Measurements from ENCODE around the gene PHLDA2.
A peak's percentile ranks its signal among the peaks of the same experiment; 100 is the strongest.

The PHLDA2 gene

DNA sequence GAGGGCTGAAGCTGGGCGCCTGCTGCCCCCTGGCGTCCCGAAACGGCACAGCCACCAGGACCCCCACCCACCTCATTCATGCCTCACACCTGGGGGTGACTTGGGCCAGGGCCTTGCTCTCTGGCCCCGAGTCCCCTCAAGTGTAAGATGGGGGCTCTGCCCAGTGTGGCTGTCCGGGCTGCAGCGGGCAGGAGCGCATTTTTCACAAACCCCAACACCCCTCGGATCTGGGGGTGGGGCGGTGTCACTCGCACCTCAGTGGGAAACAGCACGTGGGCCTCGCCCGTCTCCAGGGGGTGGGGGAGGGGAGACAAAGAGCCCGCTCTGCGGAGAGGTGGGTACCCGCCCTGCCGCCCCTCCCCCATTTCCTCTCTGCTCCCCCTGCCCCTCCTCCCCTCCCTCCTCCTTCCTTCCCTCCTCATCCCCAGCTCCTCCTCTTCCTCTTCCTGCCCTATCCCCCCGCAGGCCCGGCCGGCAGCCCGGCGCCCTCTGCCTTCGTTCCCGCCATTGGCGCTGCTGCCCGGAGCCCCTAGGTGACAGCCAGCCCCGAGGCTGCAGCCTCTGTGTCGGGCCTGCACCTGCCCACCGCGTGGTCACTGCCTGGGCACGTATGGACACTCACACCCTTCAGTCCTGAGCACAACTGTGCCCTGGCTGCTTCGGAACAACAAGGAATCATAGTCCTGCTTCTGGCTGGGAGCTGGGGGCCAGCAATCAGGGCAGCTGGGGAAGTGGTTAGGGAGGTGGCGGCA lies 36.8 kb downstream of the PHLDA2 start:
- DNase-seq = peak; percentile 83

DNA sequence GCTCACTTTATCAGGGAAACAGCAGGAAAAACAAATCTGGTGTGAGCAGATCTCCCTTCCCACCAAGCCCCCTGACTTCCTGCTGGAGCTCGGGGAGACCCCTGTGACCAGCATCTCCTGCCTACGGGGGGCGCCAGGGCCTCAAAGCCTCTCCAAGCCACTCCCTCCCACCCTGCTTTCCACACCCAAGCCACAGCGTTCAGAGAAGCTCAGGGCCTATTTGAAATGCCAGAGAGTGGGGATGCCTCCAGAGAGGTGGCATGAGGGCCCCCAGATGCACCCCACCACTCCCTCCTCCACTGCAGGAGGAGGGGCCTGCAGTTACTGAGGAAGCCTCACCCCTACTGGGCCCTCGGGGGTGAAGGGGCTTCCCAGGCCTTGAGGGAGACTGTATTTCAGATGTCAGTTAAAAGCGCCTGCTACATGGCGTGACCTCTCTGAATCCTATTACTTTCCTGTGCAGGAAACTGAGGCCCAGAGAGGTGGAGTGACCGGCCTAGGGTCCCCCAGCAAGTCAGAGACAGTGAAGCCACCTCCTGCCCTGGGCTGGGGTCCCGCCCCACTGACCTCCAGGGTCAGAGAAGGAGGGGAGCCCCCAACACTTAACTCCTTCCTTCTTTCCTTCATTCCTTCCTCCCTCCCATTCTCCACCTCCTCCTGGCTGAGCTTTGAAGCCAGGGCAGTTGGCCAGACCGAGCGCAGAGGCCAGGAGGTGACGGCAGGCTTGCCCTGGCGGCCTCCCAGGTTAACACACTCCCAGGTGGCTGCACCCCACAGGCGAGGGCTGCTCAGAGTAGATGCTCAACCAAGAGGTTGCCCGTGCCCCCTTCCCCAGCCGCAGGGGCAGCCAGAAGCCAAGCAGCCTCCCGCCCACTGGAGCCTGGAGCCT lies 37.6 kb downstream of the PHLDA2 start:
- peak; percentile 86 for DNase-seq

DNA sequence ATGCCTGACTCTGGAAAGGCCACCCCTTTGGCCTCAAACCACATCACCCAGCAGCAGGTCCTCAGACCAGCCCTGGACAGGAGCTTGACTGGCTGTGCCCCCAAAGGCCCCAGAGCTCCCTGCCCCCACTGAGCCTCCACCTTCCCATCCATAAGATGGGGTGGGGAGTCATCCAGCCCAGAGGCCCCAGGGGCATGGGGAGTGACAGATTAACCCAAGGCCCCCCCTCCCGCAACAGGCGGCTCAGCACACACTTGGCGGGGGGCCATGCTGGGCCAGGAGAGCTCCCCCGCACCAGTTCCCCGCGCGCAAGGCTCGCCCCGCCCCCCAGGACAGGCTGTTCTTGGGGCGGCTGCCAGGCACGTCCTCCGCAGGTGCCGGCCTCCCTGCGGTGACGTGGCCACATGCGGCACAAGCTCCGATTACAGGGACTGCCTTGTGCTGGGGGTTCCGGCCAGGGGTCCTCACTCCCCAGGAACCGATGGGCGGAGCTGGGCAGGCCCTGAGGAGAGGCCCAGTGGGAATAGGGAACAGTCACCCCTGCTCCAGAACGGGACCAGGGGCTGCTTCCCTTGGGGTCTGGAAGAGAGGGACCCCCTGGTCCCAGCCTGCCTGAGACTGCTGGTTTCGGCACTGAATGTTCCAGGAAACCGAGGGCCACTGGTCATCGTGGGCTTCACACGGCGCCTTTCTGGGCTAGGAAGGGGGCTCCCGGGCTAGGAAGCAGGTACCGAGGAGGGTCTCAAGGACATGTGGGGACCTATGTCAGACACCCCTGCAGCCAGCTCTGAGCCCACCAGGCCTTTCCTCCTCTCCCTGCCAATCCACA lies 38.5 kb downstream of the PHLDA2 start:
- peak; percentile 93 for DNase-seq

DNA sequence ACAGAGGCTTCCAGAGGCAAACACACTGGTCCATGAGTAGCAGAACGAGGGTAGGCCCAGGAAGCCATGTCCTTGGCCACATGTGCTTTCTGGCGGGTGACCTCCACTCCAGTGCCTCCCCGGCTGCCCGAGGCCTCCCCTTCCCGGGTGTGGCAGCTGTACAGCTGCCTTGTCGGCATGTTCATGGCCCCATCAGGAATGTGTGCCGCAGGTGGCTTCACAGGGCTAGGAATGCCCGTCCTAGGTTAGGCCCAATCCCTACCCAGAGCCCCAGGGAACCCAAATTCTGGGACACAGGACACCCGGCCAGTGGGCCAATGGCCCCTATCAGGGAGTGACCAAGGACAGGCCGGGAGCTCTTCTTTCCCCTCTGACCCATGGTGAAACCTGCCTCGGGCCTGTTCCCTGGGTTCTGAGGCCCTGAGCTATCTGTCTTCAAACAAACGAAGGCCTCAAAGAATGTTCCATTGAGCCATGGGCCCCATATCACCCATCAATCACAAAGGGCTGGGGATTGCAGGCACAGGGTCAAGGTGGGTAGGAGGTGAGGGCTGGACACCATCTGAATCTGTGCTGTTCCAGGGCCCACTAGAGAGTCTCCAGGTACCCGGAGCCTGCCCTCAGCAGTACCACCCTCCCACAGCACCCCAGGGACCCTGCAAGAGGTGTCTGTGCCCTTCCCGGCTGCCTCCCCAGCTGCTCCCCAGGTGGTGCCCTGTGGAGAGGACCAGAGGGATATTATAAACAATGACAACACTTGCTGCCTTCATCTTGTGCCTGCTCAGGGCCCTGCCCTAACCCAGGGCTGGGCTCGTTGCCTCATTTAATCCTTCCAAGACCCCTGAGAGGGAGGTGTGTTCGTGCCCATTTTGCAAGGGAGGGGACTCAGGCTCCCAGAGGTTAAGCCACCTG lies 39.6 kb downstream of the PHLDA2 start:
- no peak for DNase-seq

DNA sequence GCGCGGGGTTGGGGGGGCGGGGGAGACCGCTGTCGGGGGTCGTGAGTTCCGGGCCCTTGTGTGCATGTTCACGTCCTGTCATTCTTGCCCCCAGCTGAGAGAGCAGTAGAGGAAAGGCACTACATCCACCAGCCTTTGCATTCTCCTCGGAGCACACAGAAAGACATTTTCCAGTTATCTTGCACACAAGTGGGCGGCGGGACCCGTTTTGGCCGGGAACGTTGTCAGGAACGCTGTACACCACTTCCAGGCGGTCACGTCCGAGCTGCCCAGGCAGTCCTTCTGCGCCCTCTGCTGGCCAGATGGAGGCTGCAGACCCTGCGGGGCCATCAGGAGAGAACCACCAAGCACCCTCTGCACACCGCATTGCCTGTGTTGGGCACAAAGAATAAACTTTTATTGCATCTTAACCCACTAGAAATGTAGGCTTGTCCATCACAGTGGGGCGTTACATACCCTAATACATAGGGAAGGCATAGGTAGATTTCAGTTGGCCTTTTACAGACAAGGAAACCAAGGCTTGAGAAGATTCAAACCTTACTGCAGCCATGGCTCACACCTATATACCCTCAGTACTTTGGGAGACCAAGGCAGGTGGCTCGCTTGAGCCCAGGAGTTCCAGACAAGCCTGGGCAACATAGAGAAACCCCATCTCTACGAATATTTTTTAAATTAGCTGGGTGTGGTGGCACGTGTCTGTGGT lies 40.8 kb downstream of the PHLDA2 start:
- DNase-seq = peak; percentile 92

DNA sequence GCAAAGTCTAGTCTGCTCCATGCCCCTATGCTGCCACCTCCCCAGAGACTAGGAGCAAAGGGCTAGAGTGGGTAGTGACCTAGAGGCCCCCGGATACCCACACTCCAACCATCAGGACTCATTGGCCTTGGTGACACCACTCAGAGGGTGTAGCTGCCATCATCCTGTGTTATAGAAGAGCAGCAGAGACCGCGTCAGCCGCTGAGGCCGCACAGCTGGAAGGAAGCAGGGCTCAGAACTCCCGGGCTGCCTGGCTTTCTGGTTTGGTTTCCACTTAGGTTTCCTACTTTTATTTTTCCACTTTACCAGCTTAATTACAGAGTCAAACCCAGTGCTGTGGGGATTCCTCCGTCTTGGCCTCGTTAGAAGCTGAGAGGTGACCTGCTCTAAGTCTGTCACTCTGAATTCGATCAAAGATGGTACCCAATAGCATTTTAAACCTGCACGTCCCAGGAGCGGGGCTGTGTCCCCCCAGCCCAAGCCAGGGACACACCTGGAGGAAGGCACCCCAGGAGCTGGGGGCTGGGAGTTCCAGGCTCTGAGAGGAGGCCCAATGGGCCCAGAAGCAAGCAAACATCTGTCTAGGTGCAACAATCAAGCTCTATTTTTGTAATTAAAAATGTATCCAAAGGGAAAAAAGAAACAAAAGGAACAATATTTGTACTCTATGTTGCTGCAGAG lies 41.6 kb downstream of the PHLDA2 start:
- no peak for DNase-seq

DNA sequence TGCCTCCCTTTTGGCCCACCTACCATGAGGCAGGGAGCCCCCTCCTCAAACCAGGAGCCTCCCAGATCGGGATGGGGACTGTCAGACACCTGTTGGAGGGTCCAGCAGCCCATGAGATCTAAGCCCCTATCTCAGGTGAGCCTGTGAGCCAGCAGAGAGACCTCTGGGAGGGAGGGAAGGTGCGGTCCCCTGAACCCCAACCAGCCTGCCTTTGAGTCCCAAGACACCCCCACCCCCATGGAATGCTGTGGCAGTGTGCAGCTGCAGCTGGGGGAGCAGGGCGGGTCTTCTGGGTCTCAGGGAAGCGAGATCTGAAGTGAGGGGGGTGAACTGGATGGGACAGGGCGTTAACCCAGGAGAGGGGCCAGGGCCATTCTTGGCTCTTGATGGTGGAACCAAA lies 42.3 kb downstream of the PHLDA2 start:
- DNase-seq = no peak

DNA sequence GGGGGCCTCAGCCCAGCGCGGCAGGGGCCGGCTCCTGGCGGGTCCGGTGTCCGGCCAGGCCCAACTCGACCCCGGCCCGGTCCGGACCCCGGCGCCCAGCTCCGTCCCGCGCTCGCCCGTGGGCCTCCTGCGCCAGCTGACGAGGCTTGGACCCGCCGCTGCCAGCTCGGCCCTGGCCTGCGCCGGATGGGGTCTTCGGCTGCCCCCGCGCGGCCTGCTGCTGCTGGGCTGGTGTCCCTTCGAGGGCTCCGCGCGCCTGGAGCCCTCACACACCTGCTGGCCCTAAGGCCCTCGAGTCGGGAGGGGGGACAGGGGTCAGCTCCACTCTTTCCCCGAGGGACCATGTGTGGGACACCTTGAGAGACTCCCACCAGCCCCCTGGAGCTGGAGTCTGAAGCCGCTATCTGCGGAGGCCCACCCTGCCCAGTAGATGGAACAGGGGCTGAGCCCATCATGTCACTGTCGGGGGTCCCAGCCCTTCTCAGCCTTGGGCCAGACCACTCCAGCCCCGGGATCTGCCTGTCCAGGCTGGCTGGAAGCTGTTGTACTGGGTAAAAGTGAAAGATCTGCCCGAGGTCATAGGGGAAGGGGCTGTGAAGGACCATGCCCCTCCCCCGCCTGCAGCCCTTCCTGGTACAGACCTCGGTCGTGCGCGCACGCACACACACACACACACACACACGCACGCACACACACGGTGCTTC lies 42.9 kb downstream of the PHLDA2 start:
- peak; percentile 83 for DNase-seq

DNA sequence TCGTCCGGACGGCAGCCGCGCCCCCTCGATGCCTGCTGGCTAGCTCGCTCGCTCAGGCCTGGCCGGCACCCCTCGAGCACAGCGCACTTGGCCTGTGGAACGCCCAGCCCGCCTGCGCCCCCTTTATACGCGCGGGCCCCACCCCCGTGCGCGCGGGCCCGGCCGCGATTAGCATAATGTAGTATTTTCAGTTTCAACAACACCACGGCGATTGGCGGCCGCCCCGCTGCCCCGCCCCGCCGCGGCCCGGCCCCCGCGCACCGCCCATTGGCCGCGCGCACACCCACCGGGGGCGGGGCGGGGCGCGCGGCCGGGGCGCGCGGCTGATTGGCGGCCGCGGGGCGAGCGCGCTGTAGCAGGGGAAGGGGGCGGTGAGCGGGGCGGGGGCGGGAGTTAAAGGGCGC lies 43.5 kb downstream of the PHLDA2 start, which contains the start of gene CDKN1C:
Gene CDKN1C, minus strand, starts transcription at position 98 of the 404 bp plus-strand sequence. CDS start 319 bp downstream, outside the sequence.
- DNase-seq = peak; percentile 96

DNA sequence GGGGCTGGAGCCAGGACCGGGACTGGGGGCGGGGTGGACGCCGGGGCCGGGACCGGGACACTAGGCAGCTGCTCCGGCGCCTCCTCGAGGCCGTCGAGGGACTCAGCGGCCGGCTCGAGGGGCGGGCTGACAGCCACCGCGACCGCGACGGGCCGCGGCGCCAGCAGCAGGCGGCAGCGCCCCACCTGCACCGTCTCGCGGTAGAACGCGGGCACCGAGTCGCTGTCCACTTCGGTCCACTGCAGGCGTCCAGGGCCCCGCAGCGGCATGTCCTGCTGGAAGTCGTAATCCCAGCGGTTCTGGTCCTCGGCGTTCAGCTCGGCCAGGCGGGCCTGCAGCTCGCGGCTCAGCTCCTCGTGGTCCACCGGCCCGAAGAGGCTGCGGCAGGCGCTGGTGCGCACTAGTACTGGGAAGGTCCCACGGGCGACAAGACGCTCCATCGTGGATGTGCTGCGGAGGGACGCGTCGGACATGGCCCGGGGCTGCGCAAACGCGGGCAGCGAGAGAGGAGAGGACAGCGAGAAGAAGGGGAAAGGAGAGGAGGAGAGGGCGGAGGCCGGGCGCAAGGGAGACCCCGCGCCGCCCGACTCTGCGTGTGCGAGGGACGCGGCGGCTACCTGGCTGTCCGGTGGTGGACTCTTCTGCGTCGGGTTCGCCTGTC lies 44.1 kb downstream of the PHLDA2 start:
- peak; percentile 72 for DNase-seq

DNA sequence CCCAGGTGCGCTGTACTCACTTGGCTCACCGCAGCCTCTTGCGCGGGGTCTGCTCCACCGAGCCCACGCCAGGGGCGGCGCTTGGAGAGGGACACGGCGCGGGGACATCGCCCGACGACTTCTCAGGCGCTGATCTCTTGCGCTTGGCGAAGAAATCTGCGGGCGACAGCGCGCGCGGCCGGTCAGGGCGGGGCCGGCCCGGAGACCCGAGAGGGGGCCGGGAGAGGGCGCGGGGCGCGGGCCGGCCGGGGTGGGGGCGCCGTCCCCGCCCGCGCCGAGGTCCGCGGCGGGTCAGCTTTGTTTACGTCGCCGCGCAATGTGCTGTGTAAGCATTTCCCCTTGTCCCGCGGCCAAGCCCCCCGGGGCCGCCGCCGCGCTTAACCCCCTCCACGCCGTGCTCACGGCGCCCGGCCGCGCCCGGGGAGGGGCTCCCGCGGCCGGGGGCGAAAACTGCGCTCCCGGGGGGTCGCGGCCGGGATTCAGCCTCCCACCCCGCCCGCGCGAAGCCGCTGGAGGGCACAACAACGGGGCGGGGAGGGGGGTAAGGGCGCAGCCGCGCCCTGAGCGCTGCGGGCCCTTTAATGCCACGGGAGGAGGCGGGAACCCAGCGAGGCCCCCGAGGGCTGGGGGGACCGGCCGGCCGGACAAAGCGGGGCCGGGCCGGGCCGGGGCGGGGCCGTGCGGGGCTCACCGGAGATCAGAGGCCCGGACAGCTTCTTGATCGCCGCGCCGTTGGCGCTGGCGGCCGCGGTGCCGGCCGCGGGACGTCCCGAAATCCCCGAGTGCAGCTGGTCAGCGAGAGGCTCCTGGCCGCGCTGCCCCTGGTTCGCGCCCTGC lies 45.0 kb downstream of the PHLDA2 start:
- peak; percentile 70 for DNase-seq

DNA sequence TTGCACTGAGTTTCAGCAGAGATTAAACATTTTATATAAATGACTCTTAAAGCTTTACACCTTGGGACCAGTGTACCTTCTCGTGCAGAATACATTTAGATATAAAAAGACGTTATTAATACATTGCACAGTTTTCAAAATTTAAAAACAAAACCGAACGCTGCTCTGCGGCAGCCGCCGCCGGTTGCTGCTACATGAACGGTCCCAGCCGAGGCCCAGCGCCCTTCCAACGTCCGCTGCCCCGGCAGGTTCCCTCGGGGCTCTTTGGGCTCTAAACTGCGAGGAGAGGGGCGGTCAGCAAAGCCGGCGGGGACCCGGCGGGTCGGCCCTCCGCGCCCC lies 45.6 kb downstream of the PHLDA2 start:
- no peak for DNase-seq

DNA sequence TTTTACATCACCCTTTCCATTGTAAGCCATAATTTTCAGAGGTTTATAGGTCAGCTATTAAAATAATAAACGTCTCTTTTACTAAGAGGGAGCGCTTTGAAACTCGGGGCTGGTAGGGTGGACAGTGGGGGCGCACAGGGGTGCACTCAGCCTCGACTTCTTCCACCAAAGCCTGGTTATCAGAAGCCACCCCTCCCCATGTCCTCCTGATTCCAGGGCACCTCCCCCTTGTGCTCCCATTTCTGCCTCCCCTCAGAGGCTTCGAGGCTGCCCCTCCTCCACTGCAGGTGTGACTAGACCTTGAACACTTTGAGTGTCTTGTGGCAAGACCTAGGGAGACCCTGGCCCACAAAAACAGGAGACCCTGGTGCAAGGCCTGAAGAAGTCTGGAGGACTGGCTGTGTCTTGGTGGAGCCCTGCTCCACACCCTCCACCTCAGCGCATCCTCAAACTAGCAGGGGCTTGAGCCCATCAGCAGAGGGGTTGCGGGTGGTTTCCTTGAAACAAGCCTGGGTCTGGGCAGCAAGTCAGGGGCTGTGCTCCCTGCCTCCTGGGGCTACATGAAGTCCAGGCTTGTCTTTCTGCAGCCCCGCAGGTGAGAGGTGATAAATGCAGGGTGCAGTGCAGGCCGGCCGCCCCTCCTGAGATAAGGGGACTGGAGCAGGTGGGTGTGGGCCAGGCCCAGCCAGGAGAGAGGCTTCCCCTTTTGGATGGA lies 46.7 kb downstream of the PHLDA2 start:
- DNase-seq = no peak

DNA sequence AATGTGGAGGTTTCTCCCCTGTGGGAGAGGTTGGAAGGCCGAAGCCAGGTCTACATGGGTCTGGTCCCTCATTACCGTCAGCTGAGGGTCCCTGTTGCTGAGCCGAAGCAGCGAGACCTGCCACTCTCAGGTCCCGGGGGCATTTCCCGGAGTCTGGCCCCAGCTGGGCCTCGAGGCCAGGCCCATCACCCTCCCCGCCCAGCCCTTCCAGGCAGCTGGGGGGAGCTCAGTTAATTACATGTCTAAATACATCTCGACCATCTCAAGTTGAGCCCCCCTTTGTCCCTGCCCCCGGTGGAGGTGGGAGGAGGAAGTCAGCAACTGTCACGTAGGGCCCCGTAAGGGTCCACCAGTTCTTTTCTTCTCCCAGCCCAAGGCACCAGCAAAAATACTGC lies 47.2 kb downstream of the PHLDA2 start:
- no peak for DNase-seq

DNA sequence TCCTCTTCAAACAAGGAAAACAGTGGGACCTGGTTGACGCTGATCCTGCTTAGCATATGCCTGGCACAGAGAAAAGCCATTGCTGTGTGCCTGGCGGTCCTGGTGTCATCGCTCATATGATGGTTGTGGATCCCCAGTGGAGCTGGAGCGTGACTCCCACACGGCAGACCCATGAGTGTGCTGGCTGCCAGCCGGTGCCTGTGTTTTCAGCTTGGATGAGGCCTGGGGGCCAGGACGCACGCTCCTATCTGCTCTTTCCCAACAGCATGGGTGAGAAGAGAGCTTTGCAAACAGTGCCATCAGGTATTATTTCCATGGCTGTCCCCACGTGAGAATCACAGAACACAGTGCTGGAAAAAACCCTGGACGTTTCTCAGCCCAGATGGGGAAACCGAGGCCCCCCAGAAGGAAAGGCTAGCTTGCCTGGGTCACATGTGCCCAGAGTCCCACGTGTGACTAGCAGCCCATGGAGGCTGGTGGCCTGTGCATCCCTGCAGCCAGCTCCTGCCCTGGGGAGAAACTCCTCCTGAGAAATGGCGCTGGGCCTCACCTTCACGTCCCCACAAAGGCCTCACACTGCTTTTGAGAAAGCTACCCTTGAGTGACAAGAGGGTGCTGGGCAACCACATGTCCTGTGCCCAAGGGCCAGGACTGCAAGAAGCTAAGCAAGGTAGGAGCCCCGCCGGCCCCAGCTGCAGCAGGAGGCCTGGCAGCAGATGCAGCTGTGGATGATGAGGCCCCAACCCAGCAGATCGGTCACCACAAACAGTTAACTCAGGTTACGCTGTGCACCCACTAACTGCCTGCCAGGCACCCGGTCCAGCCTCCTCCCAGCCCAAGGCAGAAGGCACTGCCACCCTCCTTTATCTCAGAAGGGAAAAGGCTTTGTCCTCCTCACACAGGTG lies 47.9 kb downstream of the PHLDA2 start:
- DNase-seq = no peak

DNA sequence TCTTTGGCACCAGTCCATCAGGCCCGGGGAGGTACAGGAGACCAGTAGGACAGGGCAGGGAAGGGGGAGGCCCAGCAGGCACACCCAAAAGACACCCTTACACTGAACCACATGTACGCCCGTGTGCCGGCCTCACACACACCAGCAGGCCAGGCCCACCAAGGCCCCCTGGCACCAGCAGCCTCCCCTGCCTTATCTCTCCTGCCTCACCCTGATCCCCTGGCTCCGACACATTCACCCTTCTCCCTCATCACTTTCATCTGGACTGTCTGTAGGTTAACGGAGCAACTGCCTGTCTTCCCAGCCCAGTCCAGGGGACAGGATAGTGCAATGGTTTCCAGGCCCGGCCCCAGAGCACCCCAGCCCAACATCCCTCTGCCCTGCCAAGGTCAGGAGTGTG lies 48.6 kb downstream of the PHLDA2 start:
- DNase-seq = no peak

DNA sequence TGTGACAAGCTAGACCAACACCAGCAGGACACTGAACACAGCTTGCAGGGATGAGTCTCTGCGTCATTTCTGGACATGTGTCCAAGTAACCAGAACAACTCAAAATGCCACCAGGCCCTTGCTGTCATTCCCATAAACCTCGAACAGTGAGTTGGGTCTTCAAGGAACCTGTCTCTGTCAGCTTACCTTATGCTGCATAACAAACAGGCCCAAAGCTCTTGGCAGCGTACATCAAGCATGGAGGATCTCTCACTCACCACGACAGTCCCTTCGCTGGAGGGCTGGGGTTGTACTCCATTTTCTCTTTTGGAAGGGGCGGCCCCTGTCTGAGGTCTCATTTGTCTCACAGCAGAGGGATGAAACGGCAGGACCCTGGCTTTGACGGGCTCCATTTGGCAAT lies 50.4 kb downstream of the PHLDA2 start:
- no peak for DNase-seq
